HEK293 (cell line): Measurements from ENCODE around the gene NHS.

ENCODE experiments used
- TF ChIP-seq, protein P1 (sequence below): fragments of 450-650 bp; formaldehyde crosslinking; IDR thresholded peaks from 2 replicates; pipeline ENCODE4 v1.5.1; 2016; ENCODE audit warnings: missing biosample characterization, missing genetic modification characterization
- TF ChIP-seq, protein P2 (sequence below): fragments of 450-650 bp; formaldehyde crosslinking; IDR thresholded peaks from 2 replicates; pipeline ENCODE4 v1.5.1; 2016; ENCODE audit warnings: missing biosample characterization, missing genetic modification characterization, low read depth

- TF ChIP-seq, protein P1, sequence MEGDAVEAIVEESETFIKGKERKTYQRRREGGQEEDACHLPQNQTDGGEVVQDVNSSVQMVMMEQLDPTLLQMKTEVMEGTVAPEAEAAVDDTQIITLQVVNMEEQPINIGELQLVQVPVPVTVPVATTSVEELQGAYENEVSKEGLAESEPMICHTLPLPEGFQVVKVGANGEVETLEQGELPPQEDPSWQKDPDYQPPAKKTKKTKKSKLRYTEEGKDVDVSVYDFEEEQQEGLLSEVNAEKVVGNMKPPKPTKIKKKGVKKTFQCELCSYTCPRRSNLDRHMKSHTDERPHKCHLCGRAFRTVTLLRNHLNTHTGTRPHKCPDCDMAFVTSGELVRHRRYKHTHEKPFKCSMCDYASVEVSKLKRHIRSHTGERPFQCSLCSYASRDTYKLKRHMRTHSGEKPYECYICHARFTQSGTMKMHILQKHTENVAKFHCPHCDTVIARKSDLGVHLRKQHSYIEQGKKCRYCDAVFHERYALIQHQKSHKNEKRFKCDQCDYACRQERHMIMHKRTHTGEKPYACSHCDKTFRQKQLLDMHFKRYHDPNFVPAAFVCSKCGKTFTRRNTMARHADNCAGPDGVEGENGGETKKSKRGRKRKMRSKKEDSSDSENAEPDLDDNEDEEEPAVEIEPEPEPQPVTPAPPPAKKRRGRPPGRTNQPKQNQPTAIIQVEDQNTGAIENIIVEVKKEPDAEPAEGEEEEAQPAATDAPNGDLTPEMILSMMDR, result no peak
- TF ChIP-seq, protein P2, sequence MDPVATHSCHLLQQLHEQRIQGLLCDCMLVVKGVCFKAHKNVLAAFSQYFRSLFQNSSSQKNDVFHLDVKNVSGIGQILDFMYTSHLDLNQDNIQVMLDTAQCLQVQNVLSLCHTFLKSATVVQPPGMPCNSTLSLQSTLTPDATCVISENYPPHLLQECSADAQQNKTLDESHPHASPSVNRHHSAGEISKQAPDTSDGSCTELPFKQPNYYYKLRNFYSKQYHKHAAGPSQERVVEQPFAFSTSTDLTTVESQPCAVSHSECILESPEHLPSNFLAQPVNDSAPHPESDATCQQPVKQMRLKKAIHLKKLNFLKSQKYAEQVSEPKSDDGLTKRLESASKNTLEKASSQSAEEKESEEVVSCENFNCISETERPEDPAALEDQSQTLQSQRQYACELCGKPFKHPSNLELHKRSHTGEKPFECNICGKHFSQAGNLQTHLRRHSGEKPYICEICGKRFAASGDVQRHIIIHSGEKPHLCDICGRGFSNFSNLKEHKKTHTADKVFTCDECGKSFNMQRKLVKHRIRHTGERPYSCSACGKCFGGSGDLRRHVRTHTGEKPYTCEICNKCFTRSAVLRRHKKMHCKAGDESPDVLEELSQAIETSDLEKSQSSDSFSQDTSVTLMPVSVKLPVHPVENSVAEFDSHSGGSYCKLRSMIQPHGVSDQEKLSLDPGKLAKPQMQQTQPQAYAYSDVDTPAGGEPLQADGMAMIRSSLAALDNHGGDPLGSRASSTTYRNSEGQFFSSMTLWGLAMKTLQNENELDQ (tag by site-specific recombination), result no peak
These were observed 219.7 kb downstream of the NHS start for GRCh38 chrX:17594693-17595092.
